Nucleus accumbens (tissue), 56 donors: Measurements from ENCODE around the gene A4GALT.
"Not testable (repeated sequence)": the region's sequence is repeated elsewhere in the genome, so short reads cannot be mapped to it uniquely, and the experiment has no call there.

Experiments
- DNase-seq, 56 donors: peaks; one replicate each; lab custom pipeline; 2025; lab: John Stamatoyannopoulos, UW

Gene A4GALT

DNA sequence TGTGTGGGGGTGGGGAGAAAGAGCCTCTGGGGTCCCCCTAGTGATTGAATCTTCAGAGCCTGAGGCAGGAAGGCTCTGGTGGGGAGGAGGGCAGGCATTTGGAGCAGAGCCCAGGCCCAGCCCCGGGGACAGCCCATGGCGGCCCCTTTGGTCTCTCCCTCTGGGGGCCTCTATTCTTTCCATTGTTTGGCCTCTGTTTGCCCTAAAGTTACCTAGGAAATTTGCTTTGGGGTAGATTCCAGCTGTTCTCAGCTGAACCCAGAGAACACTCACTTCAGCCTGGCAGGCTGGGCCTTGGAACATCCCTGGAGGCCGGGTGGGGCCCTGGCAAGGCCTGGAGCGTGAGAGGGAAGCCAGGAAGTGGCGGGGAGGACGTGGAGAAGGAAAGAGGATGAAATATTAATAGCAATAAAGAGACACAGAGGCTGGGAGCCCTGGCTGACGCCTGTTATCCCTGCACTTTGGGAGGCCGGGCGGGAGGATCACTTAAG lies 22.9 kb upstream of the A4GALT start:
- no peak for DNase-seq

DNA sequence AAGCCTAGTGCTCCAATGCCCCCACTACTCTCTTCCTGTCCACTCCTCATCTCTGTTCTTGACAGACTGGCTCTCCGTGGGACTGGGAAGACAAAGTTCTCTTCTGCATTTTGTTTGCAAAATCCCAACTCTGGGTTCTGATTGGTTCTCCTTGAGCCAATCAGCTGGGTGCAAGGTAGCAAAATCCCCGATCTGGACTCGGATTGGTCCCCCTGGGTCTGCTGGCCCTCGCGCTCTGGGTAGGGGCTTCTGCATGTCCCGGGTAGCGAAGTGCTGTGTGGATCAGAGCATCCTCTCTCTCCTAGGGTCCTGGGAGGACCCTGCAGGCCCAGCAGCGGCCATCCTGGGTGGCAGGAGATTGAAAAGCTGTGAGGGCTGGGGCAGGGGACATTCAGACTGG lies 22.3 kb upstream of the A4GALT start:
- no peak for DNase-seq

GRCh38 chr22:42740320-42740719 lies 19.6 kb upstream of the A4GALT start:
- DNase-seq, result not testable (repeated sequence)

DNA sequence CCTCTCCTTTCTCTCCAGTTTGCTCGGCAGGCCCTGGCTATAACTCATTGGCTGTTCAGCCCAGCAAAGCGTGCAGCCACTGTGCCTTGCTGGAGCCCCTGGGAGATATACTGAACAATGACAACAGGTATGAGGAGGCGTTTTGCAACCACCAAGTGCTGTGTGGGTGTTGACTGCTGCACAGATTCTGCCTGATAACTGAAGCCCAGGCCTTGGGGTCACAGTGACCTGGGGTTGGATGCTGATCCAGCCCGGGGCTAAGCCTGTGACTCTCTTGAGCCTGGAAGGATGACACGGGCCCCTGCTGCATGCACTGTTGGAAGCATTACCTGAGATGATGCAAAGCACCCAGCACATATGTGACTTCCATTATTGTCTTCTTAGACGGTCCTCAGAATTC lies 13.7 kb upstream of the A4GALT start:
- no peak for DNase-seq

- DNase-seq, result not testable (repeated sequence)
These were observed 12.7 kb upstream of the A4GALT start for GRCh38 chr22:42733394-42733793.

DNA sequence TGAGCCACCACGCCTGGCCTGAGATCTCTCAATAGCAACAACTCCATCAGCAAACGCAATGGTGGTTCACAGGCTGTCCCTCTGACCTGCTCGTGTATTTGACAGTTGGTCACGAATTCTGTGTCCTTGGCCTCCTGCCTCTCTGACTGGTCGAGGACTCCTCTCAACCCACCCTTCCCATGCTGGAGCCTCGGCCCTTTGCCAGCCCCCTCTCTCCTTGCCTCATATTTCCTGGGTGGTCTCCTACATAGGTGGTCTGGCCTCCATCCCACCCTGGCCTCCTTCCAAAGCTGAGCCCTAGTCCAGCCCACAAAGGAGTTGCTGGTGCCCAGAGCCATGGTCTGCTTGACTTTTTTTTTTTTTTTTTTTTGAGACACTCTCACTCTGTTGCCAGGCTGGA lies 11.4 kb upstream of the A4GALT start:
- no peak for DNase-seq

DNA sequence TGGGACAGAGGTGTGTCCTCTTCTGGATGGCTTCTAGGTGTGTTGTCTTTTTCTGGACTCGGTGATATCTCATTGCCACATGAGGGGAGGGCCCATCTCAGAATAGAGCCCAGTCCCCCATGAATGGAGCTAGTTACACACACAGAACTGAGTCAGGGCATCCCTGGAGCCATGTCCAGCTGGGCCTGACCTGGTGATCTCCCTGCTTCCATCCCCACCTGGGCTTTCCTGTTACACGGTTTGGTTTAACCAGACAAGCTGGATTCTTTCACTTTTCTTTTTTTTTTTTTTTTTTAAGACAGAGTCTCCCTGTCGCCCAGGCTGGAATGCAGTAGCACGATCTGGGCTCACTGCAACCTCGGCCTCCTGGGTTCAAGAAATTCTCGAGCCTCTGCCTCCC lies 6.1 kb upstream of the A4GALT start:
- DNase-seq, result no peak

- no peak for DNase-seq
These were observed 5.1 kb upstream of the A4GALT start for GRCh38 chr22:42725606-42726355.

DNA sequence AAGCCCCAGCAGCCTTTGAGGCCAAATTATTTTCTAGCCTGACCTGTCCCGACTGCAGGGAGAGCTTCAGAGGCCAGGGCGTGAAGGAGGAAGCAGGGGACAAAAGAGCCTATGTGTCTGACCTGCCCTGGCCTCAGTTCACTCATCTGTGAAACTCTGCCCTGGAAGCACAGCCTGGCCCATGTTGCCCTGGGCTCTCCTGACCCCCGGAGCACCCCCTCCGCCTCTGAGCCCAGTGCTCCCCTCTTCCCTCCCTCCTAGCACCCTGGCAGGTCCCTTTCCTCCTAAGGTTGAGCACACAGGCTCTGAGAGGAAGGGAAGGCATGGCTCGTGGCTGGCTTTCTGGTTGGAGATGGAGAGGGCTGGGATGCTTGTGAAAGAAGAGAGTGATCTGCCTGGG lies 3.4 kb upstream of the A4GALT start:
- DNase-seq, result no peak

GRCh38 chr22:42721045-42721434 lies 370 bp upstream of the A4GALT start:
- no peak for DNase-seq

DNA sequence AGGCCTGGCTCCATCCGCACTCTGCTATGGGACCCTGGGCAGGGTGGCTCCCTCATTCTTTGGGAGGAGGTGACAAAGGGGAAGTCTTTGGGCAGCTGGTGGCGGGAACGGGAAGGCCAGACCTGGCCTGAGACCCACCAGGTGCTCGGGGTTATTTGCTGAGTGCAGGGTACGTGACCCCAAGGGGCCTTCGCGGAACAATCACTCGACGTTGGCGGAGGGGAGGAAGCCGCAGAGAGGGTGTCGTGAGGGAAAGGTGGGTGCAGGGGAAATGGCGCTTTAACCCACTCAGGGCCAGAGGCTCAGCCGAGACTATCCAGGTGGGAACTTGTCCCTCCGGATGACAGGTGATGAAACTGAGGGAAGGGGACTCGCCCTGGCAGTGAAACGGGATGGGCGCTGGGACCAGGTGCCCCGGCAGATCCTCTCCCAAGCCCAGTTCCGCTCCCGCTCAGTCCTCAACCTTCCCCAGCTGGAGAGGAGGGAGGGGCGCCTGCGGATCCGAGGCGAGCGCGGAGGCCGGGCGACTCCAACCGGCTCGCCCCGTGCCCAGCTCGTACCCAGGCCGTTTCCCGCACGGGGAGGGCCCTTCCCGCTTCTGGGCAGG lies 911 bp downstream of the A4GALT start:
- DNase-seq, result no peak

DNA sequence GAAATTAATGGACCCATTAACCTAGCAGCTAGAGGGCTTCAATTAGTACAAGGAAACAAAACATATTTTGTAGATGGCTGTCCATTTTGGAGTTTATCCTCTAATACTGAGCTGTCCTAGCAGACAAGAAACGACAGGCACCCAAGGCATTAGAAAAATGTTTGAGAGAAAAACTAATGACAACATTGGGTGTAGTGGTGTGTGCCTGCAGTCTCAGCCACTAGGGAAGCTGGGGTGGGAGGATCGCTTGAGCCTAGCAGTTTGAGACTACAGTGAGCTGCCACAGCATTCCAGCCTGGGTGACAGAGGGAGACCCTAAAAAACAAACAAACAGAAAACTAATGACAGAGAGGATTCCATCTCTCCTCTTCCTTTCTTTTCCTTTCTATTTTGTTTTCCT lies 1.5 kb downstream of the A4GALT start:
- DNase-seq, result no peak

DNA sequence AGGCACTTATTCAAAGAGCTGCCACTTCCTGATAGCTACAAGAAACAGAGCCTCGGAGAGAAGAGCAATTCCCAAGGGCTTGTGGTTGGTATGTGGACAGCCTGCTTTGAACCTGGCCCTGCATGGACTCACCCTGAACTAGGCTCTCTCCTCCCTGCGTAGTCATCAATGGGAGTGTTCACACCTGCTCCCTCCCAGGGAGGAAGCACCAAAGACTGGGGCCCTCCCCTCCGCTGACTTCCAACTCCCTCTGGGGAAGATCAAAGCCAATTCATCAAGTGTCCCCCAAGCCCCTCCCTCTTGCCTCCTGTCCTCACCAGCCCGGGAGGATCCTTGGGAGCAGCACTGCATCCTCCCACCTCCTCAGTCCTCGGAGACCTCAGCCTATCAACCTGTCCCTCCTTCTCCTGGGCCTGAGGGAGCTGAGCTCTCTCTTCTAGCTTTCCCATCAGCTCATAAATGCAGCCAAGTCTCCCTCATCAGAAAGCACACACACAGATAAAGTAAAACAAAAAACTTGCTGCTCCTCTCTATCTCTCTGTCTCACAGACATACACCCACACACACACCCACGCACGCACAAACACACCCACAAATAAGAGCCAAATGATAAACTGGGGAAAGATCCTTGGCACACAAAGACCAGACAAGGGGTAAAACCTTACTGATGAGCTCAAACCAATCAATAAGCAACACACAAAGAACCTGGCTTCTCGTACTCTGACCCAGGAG lies 3.3 kb downstream of the A4GALT start:
- no peak for DNase-seq

GRCh38 chr22:42716649-42717127 lies 4.0 kb downstream of the A4GALT start:
- DNase-seq, result no peak

DNA sequence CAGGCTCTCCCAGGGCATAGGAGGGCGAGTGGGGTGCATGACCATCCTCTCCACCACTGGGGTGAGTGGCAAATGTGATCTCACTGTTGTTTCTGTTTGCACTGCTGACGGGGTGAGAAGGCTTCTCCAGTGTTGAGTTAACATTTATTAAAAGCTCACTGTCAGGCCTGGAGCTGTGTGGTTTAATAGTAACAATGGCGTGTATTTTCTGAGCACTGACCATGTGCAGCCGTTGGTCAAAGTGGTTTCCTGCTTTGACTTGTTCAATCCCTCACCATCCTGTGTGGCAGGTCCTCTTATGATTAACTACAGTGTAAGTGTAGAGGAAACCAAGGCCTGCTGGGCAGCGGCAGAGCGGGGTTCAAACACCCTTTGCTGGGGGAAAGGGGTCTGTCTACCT lies 4.4 kb downstream of the A4GALT start:
- no peak for DNase-seq

DNA sequence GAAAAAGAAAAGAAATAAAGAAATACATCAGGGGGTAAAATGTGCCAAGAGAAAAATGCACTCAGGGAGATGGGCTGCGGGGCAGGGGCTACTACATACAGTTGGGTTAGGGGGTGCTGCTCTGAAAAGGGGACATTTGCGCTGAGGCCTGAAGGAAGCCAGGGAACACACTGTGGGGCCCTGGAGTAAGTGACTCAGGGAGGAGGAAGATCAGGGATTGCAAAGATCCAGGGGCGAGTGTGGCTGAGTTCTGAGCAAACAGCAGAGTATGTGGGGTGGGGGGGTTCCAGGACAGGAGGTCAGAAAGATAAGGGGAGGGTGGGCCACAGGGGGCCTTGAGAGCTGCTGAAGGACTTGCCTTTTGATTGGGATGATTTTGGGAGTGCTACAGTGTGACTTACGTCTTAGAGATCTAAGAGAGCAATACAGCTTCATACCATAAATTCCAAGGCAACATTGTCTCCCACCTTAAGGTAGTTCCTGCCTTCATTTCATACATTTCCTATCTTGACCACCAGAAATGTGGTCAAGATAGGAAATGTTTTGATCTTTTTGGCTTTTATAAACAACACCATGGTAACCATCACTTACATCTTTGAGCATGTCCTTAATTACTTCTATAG lies 5.8 kb downstream of the A4GALT start:
- DNase-seq, result no peak

DNA sequence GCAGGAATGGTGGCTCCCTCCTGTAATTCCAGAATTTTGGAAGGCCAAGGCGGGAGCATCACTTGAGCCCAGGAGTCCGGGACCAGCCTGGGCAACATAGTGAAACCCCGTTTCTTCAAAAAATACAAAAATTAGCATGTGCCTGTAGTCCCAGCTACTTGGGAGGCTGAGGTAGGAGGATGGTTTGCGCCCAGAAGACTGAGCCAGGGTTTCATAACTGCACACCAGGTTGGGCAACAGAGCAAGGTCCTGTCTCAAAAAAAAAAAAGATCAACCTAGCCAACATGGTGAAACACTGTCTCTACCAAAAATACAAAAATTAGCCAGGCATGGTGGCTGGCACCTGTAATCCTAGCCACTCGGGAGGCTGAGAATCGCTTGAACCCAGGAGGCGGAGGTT lies 6.4 kb downstream of the A4GALT start:
- DNase-seq, result no peak

DNA sequence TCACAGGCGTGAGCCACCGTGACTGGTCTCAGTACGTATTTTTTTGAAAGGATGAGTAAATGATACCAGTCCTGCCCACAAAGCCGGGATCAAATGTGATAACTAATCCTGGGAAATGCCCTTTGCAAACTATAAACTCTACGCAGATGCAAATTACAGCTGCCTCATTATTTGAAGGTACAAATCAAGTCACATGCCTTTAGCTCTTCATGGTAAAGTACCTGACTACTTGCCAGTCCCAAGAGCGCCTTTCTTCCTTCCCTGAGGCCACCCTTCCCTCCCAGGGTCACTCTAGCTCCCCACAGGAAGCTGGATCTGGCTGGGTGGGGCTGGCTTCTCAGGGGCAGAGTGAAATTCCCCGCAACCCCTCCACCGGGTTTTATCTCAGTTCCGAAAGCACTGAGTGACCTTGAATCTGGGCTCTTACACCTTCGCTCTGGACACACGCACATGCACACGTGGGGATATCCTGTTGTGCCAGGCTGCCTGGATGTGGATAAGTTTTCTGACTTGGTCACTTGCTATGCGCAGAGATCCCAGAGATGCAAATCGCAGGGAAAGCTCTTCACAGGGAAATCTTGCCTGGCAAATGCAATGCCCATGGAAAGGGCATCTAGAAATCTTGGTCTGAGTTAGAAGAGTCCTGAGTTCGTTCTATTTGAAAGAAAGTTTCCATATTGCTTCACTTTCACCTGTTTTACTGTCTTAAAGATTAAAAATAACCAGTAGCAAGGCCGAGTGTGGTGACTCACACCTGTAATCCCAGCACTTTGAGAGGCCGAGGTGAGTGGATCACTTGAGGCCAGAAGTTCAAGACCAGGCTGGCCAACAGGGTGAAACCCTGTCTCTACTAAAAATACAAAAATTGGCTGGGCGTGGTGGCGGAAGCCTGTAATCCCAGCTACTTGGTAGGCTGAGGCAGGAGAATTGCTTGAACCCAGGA lies 8.5 kb downstream of the A4GALT start:
- DNase-seq, result no peak

DNA sequence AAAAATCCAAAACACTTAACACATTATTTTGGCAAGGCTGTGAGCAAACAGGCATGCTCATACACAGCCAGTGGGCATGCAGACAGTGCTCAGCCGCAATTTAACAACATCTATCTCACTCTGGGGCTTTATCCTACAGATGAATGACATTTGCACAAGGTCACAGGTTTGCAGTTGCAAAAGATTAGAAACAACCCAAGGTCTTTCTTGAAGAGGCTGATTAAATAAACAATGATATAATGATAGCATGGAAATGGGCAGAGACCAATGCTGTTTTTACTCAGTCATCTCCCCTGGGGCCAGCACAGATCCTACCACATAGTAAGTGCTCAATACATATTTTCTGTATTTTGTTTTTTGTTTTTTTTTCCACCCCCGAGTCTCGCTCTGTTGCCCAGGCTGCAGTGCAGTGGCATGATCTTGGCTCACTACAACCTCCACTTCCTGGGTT lies 9.4 kb downstream of the A4GALT start:
- no peak for DNase-seq

GRCh38 chr22:42708417-42708816 lies 12.3 kb downstream of the A4GALT start:
- no peak for DNase-seq
